HG03460 (cell line): ENCODE data around the gene SGO2.
"Not testable (repeated sequence)": the region's sequence is repeated elsewhere in the genome, so short reads cannot be mapped to it uniquely, and the experiment has no call there.

Experiments used
- ATAC-seq: cut with Tn5 transposase; IDR thresholded peaks from one replicate; pipeline ENCODE4 v1.9.1; 2021; ENCODE audit not compliant: unreplicated experiment

The SGO2 gene

GRCh38 chr2:200593905-200594304 is 67.9 kb downstream of the SGO2 start:
- ATAC-seq: no peak

GRCh38 chr2:200595913-200596312 is 69.9 kb downstream of the SGO2 start:
- no peak for ATAC-seq

GRCh38 chr2:200596774-200597570 is 71.0 kb downstream of the SGO2 start:
- ATAC-seq: no peak

GRCh38 chr2:200599206-200599605 is 73.2 kb downstream of the SGO2 start:
- ATAC-seq: no peak

- no peak for ATAC-seq
These were observed 74.7 kb downstream of the SGO2 start for GRCh38 chr2:200600549-200601225.

- ATAC-seq: no peak
These were observed 76.6 kb downstream of the SGO2 start for GRCh38 chr2:200602584-200602983.

- ATAC-seq: no peak
These were observed 78.0 kb downstream of the SGO2 start for GRCh38 chr2:200603972-200604371.

- no peak for ATAC-seq
These were observed 78.7 kb downstream of the SGO2 start for GRCh38 chr2:200604571-200605255.

- no peak for ATAC-seq
These were observed 82.5 kb downstream of the SGO2 start for GRCh38 chr2:200608341-200609027.

GRCh38 chr2:200609028-200609614 is 83.1 kb downstream of the SGO2 start:
- ATAC-seq: no peak

GRCh38 chr2:200610217-200610616 is 84.2 kb downstream of the SGO2 start:
- not testable (repeated sequence) for ATAC-seq

- no peak for ATAC-seq
These were observed 87.7 kb downstream of the SGO2 start for GRCh38 chr2:200613692-200614091.

- ATAC-seq: no peak
These were observed 88.2 kb downstream of the SGO2 start for GRCh38 chr2:200614249-200614648.

- ATAC-seq: no peak
These were observed 89.2 kb downstream of the SGO2 start for GRCh38 chr2:200615247-200615646.

- ATAC-seq: no peak
These were observed 90.2 kb downstream of the SGO2 start for GRCh38 chr2:200616193-200616592.

- no peak for ATAC-seq
These were observed 90.6 kb downstream of the SGO2 start for GRCh38 chr2:200616656-200617055.

- no peak for ATAC-seq
These were observed 91.4 kb downstream of the SGO2 start for GRCh38 chr2:200617156-200618053.

- no peak for ATAC-seq
These were observed 92.0 kb downstream of the SGO2 start for GRCh38 chr2:200618054-200618419.

- ATAC-seq: no peak
These were observed 92.6 kb downstream of the SGO2 start for GRCh38 chr2:200618590-200619021.

GRCh38 chr2:200619279-200619678 is 93.3 kb downstream of the SGO2 start:
- no peak for ATAC-seq
